RCC 7860 (cell line): Measurements from ENCODE around the gene OR10C1.
A peak's percentile ranks its signal among the peaks of the same experiment; 100 is the strongest.
"Not testable (repeated sequence)": the region's sequence is repeated elsewhere in the genome, so short reads cannot be mapped to it uniquely, and the experiment has no call there.

Experiments
- DNase-seq: peaks from one replicate; pipeline ENCODE4 v3.0.0-alpha.2; 2015; ENCODE audit warnings: low spot score
- FAIRE-seq: peaks from 2 replicates; lab custom pipeline; 2012; peaks lifted over from hg19 to GRCh38; lab: Jason Lieb, UNC

The OR10C1 gene

GRCh38 chr6:29439006-29439405 is at the start of gene OR10C1:
TSS of gene OR10C1 (plus strand) at chr6:29439306. CDS start at chr6:29440016, 710 bp downstream.
- FAIRE-seq (no peak), DNase-seq (no peak)

GRCh38 chr6:29395331-29395730 is 43.8 kb upstream of the OR10C1 start, which contains the start of gene OR12D2:
TSS of gene OR12D2 (plus strand) at chr6:29395631. CDS start at chr6:29396700, 1,069 bp downstream.
- no peak for FAIRE-seq
- DNase-seq = no peak

GRCh38 chr6:29399525-29399924 is 39.6 kb upstream of the OR10C1 start:
- DNase-seq = no peak
- FAIRE-seq = no peak

- DNase-seq (no peak), FAIRE-seq (no peak)
Measured at GRCh38 chr6:29403801-29404200, 35.3 kb upstream of the OR10C1 start.

- DNase-seq (peak; percentile 5), FAIRE-seq (no peak)
Measured at GRCh38 chr6:29414588-29414987, 24.5 kb upstream of the OR10C1 start, which contains the start of gene OR12D1. TSS of gene OR12D1 (plus strand) at chr6:29414928.

- FAIRE-seq (no peak), DNase-seq (peak; percentile 14)
Measured at GRCh38 chr6:29419516-29419915, 19.6 kb upstream of the OR10C1 start.

GRCh38 chr6:29424168-29424567 is 14.9 kb upstream of the OR10C1 start:
- FAIRE-seq = no peak
- DNase-seq = no peak

GRCh38 chr6:29424575-29424974 is 14.5 kb upstream of the OR10C1 start:
- FAIRE-seq (no peak), DNase-seq (no peak)

- DNase-seq (no peak), FAIRE-seq (no peak)
Measured at GRCh38 chr6:29425075-29425474, 14.0 kb upstream of the OR10C1 start.

GRCh38 chr6:29426654-29427053 is 12.5 kb upstream of the OR10C1 start:
- no peak for FAIRE-seq
- DNase-seq = no peak

- not testable (repeated sequence) for DNase-seq, FAIRE-seq
Measured at GRCh38 chr6:29436730-29437129, 2.4 kb upstream of the OR10C1 start.

- no peak for DNase-seq
- FAIRE-seq = no peak
Measured at GRCh38 chr6:29442719-29443118, 3.6 kb downstream of the OR10C1 start.

- not testable (repeated sequence) for FAIRE-seq, DNase-seq
Measured at GRCh38 chr6:29444031-29444430, 4.9 kb downstream of the OR10C1 start.

- peak; percentile 38 for DNase-seq
- FAIRE-seq = no peak
Measured at GRCh38 chr6:29447670-29448069, 8.6 kb downstream of the OR10C1 start.

GRCh38 chr6:29451471-29452193 is 12.5 kb downstream of the OR10C1 start:
- FAIRE-seq (no peak), DNase-seq (peak; percentile 18)

GRCh38 chr6:29456971-29457370 is 17.9 kb downstream of the OR10C1 start, which contains the start of the genes OR11A1 and OR2H1:
TSS of gene OR11A1 (minus strand) at chr6:29457071. CDS start at chr6:29427641, 29,430 bp downstream.
TSS of gene OR2H1 (plus strand) at chr6:29457155. CDS start at chr6:29461770, 4,615 bp downstream.
- FAIRE-seq (no peak), DNase-seq (no peak)

GRCh38 chr6:29461021-29461814 is 22.1 kb downstream of the OR10C1 start:
- DNase-seq = no peak
- FAIRE-seq = no peak

GRCh38 chr6:29462022-29462421 is 22.9 kb downstream of the OR10C1 start:
- DNase-seq = no peak
- FAIRE-seq = no peak

- DNase-seq = no peak
- FAIRE-seq = no peak
Measured at GRCh38 chr6:29465279-29465678, 26.2 kb downstream of the OR10C1 start.

- FAIRE-seq = no peak
- no peak for DNase-seq
Measured at GRCh38 chr6:29465801-29466200, 26.7 kb downstream of the OR10C1 start.

GRCh38 chr6:29466241-29466640 is 27.1 kb downstream of the OR10C1 start:
- no peak for FAIRE-seq
- DNase-seq = no peak

- DNase-seq (peak; percentile 11), FAIRE-seq (no peak)
Measured at GRCh38 chr6:29474996-29475395, 35.9 kb downstream of the OR10C1 start.
